ENCODE data around the gene PAX8. TPM values are rescaled to one million over a fixed set of nuclear protein-coding genes. Genes with fewer than 3 reads are reported as not detected.

The PAX8 gene
- total RNA-seq, 6 donors from 2014 or later = 1.5 to 3.6 (median 2.0) TPM

DNA sequence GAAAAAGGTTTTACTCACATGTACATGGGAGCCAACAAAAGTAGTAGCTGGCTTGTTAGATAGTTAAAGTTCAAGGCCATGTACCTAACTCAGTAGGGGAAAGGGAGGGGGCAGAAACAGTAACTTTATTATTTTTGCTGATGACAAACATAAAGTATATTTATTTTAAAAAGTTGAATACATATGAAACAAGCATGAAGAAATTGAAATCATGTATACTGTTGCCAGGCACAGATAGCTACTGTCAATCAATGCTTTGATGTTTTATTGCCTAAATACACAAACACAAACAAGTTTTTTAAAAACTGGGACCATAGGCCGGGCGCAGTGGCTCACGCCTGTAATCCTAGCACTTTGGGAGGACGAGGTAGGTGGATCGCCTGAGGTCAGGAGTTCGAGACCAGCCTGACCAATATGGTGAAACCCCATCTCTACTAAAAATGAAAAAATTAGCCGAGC lies 112.5 kb downstream of the PAX8 start:
- 88 to 94% methylated on average over 7 of the region's 7 CpGs for WGBS, 2 donors
- H3K36me3 ChIP-seq = no peaks in the 10 kb centered on the region
- DNase-seq (no peak), ATAC-seq (ENCODE audit: low FRiP score in 2 of 2) (no peak)
- H3K27ac ChIP-seq = no peak overlapping the region
- peaks cover 0 to 7% (median 3%) of the 10 kb centered on the region in 4 donors for H3K4me1 ChIP-seq
- H3K27me3 ChIP-seq = no peaks in the 10 kb centered on the region
- TF ChIP-seq, protein P1, sequence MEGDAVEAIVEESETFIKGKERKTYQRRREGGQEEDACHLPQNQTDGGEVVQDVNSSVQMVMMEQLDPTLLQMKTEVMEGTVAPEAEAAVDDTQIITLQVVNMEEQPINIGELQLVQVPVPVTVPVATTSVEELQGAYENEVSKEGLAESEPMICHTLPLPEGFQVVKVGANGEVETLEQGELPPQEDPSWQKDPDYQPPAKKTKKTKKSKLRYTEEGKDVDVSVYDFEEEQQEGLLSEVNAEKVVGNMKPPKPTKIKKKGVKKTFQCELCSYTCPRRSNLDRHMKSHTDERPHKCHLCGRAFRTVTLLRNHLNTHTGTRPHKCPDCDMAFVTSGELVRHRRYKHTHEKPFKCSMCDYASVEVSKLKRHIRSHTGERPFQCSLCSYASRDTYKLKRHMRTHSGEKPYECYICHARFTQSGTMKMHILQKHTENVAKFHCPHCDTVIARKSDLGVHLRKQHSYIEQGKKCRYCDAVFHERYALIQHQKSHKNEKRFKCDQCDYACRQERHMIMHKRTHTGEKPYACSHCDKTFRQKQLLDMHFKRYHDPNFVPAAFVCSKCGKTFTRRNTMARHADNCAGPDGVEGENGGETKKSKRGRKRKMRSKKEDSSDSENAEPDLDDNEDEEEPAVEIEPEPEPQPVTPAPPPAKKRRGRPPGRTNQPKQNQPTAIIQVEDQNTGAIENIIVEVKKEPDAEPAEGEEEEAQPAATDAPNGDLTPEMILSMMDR (IDR thresholded peaks at IDR 0.05) = no peak
- TF ChIP-seq POLR2A (IDR thresholded peaks at IDR 0.05) = no peak
- no peak for TF ChIP-seq EP300 (IDR thresholded peaks at IDR 0.05)
- TF ChIP-seq POLR2AphosphoS5 (IDR thresholded peaks at IDR 0.05) = no peak
- no peak overlapping the region for H3K4me3 ChIP-seq
- no peaks in the 10 kb centered on the region for H3K9me3 ChIP-seq

Other genes starting within 250 kb of the PAX8 start
- not detected for gene IL36B, start 226.1 kb downstream of the PAX8 start, total RNA-seq
- not detected for gene IL36RN, start 219.7 kb downstream of the PAX8 start, total RNA-seq
- gene IL1F10, start 211.0 kb downstream of the PAX8 start, total RNA-seq = not detected
- 10 to 100 TPM in 3 of 6 donors, 1 to 10 TPM in 3; 2.0 to 40.6 (median 7.9) TPM for gene IL1RN, start 151.3 kb downstream of the PAX8 start, total RNA-seq
- 100 to 1,000 TPM in 1 of 6 donors, 10 to 100 TPM in 5; 44.0 to 101 (median 60.4) TPM for gene PSD4, start 105.0 kb downstream of the PAX8 start, total RNA-seq
- 10 to 100 TPM; 14.1 to 46.1 (median 34.1) TPM for gene ZNG1B, start 158.8 kb upstream of the PAX8 start, total RNA-seq
- 1 to 10 TPM in 2 of 6 donors, under 1 TPM in 4; 0.22 to 1.6 (median 0.70) TPM for gene FOXD4L1, start 219.7 kb upstream of the PAX8 start, total RNA-seq